B cell (primary cell): ENCODE measurements around the gene AGFG2. TPM values are rescaled to one million over a fixed set of nuclear protein-coding genes. Genes with fewer than 3 reads are reported as not detected.

Experiments used
- ATAC-seq: fragments of 200-7000 bp; cut with Tn5 transposase; one replicate; pipeline ENCODE4 v1.10.0; 2021; ENCODE audit warnings: low read depth, mild to moderate bottlenecking, moderate number of reproducible peaks, moderate library complexity
- CTCF ChIA-PET: fragments of 350-600 bp; sonication (Branson Sonifier 250); formaldehyde crosslinking; loops from one replicate; lab custom pipeline; 2021; ENCODE audit warnings: antibody characterized with exemption, inconsistent platforms; lab: Charles Lee
- POLR2A ChIA-PET: fragments of 350-600 bp; sonication (Branson Sonifier 250); formaldehyde crosslinking; loops from one replicate; lab custom pipeline; 2021; ENCODE audit warnings: antibody characterized with exemption; lab: Charles Lee
- DNase-seq: peaks from one replicate; pipeline ENCODE4 v3.0.0; 2013
- H2AFZ ChIP-seq: 2 replicates; pipeline ENCODE4 v1.6.1; 2012; ENCODE audit warnings: mild to moderate bottlenecking, low read depth, low read length; ENCODE audit not compliant: insufficient read depth, poor library complexity, severe bottlenecking
- H3K27ac ChIP-seq, 2 donors: 1 replicate in 1 of 2; 2 replicates in 1 of 2; pipeline ENCODE4 v1.5.1; 2012 to 2013; ENCODE audit warnings: low read length in 2 of 2, mild to moderate bottlenecking in 2 of 2, moderate library complexity in 1 of 2
- H3K27me3 ChIP-seq, 4 experiments: fragments of 200-600 bp in 1 of 4; sonication (generic) in 1 of 4; replicated peaks in 1 of 4; 1 replicate in 2 of 4; 2 replicates in 2 of 4; pipeline versions ENCODE4 v1.6.1 to v1.7.0; 2013 to 2016; ENCODE audit warnings: low read length in 3 of 4, mild to moderate bottlenecking in 2 of 4, mixed read lengths in 1 of 4, moderate library complexity in 1 of 4; ENCODE audit not compliant: insufficient read depth in 4 of 4, control insufficient read depth in 3 of 4; ENCODE audit errors: control extremely low read depth in 1 of 4
- H3K36me3 ChIP-seq, 2 experiments: replicated peaks in 1 of 2; 1 replicate in 1 of 2; 2 replicates in 1 of 2; pipeline versions ENCODE4 v1.6.1 to v1.7.1; 2013; ENCODE audit warnings: low read length in 1 of 2; ENCODE audit not compliant: insufficient read depth in 2 of 2, control insufficient read depth in 1 of 2; ENCODE audit errors: control extremely low read depth in 1 of 2, extremely low read depth in 1 of 2
- H3K4me1 ChIP-seq, 2 donors: fragments of 200-600 bp in 1 of 2; sonication (generic) in 1 of 2; 1 replicate in 1 of 2; 2 replicates in 1 of 2; pipeline versions ENCODE4 v1.5.1 to v1.6.1; 2013 to 2017; ENCODE audit warnings: low read length in 2 of 2; ENCODE audit not compliant: control insufficient read depth in 2 of 2, insufficient read depth in 2 of 2
- H3K4me2 ChIP-seq: replicated peaks from 2 replicates; pipeline ENCODE3; 2012; ENCODE audit warnings: mild to moderate bottlenecking, low read depth, low read length; ENCODE audit not compliant: poor library complexity, severe bottlenecking
- H3K4me3 ChIP-seq, 5 experiments: fragments of 200-600 bp in 1 of 5; sonication (generic) in 1 of 5; 1 replicate in 3 of 5; 2 replicates in 2 of 5; pipeline versions ENCODE4 v1.5.1 to v1.7.0; 2011 to 2016; ENCODE audit warnings: low read length in 4 of 5, mild to moderate bottlenecking in 4 of 5, low read depth in 2 of 5, control low read depth in 1 of 5, moderate library complexity in 1 of 5; ENCODE audit not compliant: insufficient read depth in 1 of 5; ENCODE audit errors: control extremely low read depth in 1 of 5, extremely low read depth in 1 of 5
- H3K79me2 ChIP-seq: fragments of 200-600 bp; sonication (generic); one replicate; pipeline ENCODE4 v1.6.0; 2016; ENCODE audit warnings: low read length; ENCODE audit not compliant: control insufficient read depth, insufficient read depth
- H3K9ac ChIP-seq: fragments of 200-600 bp; sonication (generic); 2 replicates; pipeline ENCODE4 v1.6.1; 2017; ENCODE audit warnings: mild to moderate bottlenecking, low read length, moderate library complexity
- H3K9me3 ChIP-seq, 3 donors: one replicate each; pipeline versions ENCODE4 v1.6.1 to v1.7.1; 2013; ENCODE audit warnings: low read length in 2 of 3; ENCODE audit not compliant: control insufficient read depth in 2 of 3, insufficient read depth in 1 of 3; ENCODE audit errors: control extremely low read depth in 1 of 3
- H4K20me1 ChIP-seq: 2 replicates; pipeline ENCODE4 v1.6.0; 2012; ENCODE audit warnings: mild to moderate bottlenecking, low read length; ENCODE audit not compliant: insufficient read depth, control insufficient read depth, poor library complexity, severe bottlenecking
- H3K27ac Mint-ChIP-seq: one replicate; pipeline ENCODE4 v1.8.0; 2021; ENCODE audit warnings: mixed read lengths
- H3K27me3 Mint-ChIP-seq: one replicate; pipeline ENCODE4 v1.8.0; 2021; ENCODE audit warnings: mixed read lengths
- H3K4me1 Mint-ChIP-seq: one replicate; pipeline ENCODE4 v1.8.0; 2021; ENCODE audit warnings: mixed read lengths
- H3K4me3 Mint-ChIP-seq: one replicate; pipeline ENCODE4 v1.8.0; 2021; ENCODE audit warnings: mixed read lengths
- H3K9me3 Mint-ChIP-seq: one replicate; pipeline ENCODE4 v1.8.0; 2022; ENCODE audit warnings: mixed read lengths; ENCODE audit not compliant: insufficient read depth
- EZH2 ChIP-seq: IDR thresholded peaks from 2 replicates; pipeline ENCODE4 v1.6.1; 2012; ENCODE audit warnings: borderline replicate concordance, low read depth, mild to moderate bottlenecking, moderate library complexity, low read length; ENCODE audit not compliant: insufficient read depth, poor library complexity, severe bottlenecking
- WGBS: methylation state at CpG from one replicate; pipeline ENCODE4 v1.1.5; 2013; ENCODE audit warnings: missing lambda C conversion rate; ENCODE audit not compliant: insufficient coverage; 5-methylcytosine and 5-hydroxymethylcytosine counted together
- intact Hi-C: fragments of 100-400 bp; cut with micrococcal nuclease; formaldehyde crosslinking; loops from one replicate; pipeline ENCODE4 v1.10.0; 2022
- polyA plus RNA-seq: library from polyadenylated mRNA; depleted of rRNA; stranded (reverse); fragments of >200 nt; gene quantifications from 2 replicates; pipeline ENCODE4 v1.2.3, GENCODE V29; 2012
- total RNA-seq, 2 donors: library from RNA; stranded (reverse); fragments of 120-200 nt in 1 of 2; gene quantifications; 1 replicate in 1 of 2; 2 replicates in 1 of 2; pipeline versions ENCODE4 v1.2.3 to v1.2.4, GENCODE V29; 2013 to 2022
- TF ChIP-seq, protein P1 (sequence below): fragments of 200-600 bp; IDR thresholded peaks from one replicate; pipeline ENCODE4 v1.8.0; 2022; ENCODE audit warnings: antibody characterized with exemption, mild to moderate bottlenecking

The AGFG2 gene
- total and polyA plus RNA-seq, 2 donors (not counting 1 experiment from before 2014, with no cell fraction given), result 11.0 TPM

DNA sequence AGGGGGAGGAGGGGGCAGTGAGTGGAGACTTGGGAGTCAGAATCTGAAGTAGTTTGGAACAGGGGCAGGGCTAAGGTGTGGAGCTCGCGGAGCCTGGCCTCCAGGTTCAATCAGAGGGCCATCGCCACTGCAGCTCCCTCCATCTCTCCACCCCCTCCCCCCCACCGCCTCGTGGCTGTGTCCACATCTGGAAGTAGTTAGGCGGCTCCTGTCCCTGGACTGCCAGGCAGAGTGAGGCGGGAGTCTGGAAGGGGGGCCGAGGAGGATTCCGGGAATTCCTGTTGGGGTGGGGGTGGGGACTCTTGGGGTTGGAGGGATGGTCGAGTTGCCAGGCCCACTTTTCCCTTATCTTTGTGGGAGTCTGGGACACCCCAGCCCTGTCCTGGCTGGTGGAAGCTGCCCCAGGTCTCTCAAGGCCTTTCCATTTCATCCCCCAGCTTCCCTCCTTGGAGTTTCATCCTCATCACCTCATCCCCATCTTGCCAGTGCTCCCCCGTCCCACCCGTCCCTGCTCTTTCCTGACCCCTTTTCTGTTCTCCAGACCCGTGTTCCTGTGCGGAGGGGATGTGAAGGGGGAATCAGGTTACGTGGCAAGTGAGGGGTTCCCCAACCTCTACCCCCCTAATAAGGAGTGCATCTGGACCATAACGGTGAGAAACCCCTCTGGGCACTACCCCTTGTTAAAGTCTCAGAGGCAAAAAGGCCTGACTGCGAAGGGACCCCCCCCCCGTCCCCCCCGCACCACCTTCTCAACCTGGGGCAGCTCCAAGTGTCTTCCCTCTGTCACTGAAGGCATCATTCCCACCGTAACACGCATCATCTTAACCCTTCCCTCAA, 64.1 kb downstream of the AGFG2 start:
- Histone ChIP-seq H3K79me2 (no peaks in the 10 kb centered on the region), H3K4me3 (no peak overlapping the region), H3K27ac (no peak overlapping the region), H4K20me1 (no peaks in the 10 kb centered on the region), H3K36me3 (no peaks in the 10 kb centered on the region), H3K9ac (peak overlapping the region; percentile 80), H3K4me2 (peak overlapping the region; percentile 99), H3K4me1 (peaks cover 15 to 25% of the 10 kb centered on the region in 2 donors), H3K27me3 (no peaks in the 10 kb centered on the region), H3K9me3 (no peaks in the 10 kb centered on the region), H2AFZ (peak overlapping the region; percentile 95)
- Mint-ChIP-seq H3K4me1 (peaks cover 12% of the 10 kb centered on the region), H3K9me3 (no peaks in the 10 kb centered on the region), H3K4me3 (peak overlapping the region; percentile 88), H3K27me3 (no peaks in the 10 kb centered on the region), H3K27ac (no peak overlapping the region)
- DNase-seq, result no peak
- ChIA-PET POLR2A (interaction anchor here (0.6 to 1.6 kb wide), 8 partner anchors 9 to 169 kb away, joined by 3 to 9 read pairs (median 4); partner anchors contain the start of genes FBXO24, LRCH4, MOSPD3 and POP7), CTCF (interaction anchor here (0.6 to 2.5 kb wide), 11 partner anchors 9 to 123 kb away, joined by 3 to 11 read pairs (median 3); partner anchors contain the start of genes FBXO24, LRCH4 and MOSPD3)
- intact Hi-C loops, result no loop called here
- ATAC-seq, result no peak
- WGBS, result 87% methylated on average over 10 of the region's 21 CpGs
- TF ChIP-seq, protein P1, sequence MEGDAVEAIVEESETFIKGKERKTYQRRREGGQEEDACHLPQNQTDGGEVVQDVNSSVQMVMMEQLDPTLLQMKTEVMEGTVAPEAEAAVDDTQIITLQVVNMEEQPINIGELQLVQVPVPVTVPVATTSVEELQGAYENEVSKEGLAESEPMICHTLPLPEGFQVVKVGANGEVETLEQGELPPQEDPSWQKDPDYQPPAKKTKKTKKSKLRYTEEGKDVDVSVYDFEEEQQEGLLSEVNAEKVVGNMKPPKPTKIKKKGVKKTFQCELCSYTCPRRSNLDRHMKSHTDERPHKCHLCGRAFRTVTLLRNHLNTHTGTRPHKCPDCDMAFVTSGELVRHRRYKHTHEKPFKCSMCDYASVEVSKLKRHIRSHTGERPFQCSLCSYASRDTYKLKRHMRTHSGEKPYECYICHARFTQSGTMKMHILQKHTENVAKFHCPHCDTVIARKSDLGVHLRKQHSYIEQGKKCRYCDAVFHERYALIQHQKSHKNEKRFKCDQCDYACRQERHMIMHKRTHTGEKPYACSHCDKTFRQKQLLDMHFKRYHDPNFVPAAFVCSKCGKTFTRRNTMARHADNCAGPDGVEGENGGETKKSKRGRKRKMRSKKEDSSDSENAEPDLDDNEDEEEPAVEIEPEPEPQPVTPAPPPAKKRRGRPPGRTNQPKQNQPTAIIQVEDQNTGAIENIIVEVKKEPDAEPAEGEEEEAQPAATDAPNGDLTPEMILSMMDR, result no peak
- TF ChIP-seq EZH2, result no peak

DNA sequence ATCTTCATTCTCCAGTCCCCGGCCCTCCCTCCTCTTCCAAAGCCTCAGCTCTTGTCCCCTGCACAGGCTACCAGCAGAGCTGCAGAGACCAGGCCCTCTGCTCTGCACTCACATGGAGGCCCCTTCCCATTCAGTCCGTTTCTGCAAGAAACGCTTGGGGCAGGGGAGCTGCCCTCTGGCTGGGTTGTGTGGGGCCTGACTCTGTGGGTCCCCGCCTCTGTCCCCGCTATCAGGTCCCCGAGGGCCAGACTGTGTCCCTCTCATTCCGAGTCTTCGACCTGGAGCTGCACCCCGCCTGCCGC, 64.7 kb downstream of the AGFG2 start:
- H3K27me3 ChIP-seq, result no peaks in the 10 kb centered on the region
- H3K4me2 ChIP-seq, result peak overlapping the region; percentile 99
- ATAC-seq, result no peak
- Mint-ChIP-seq H3K27ac (peak overlapping the region; percentile 80), H3K4me1 (peaks cover 12% of the 10 kb centered on the region), H3K4me3 (peak overlapping the region; percentile 88), H3K9me3 (no peaks in the 10 kb centered on the region), H3K27me3 (no peaks in the 10 kb centered on the region)
- no peaks in the 10 kb centered on the region for H4K20me1 ChIP-seq
- H3K36me3 ChIP-seq, result no peaks in the 10 kb centered on the region
- no peak for DNase-seq
- TF ChIP-seq, protein P1, result no peak
- TF ChIP-seq EZH2, result no peak
- peaks cover 15 to 25% of the 10 kb centered on the region in 2 donors for H3K4me1 ChIP-seq
- POLR2A ChIA-PET, result interaction anchor here (0.6 to 1.6 kb wide), 6 partner anchors 9 to 102 kb away, joined by 3 to 9 read pairs (median 4); partner anchors contain the start of genes FBXO24, LRCH4, MOSPD3 and POP7
- WGBS, result 41% methylated on average over 10 of the region's 10 CpGs
- no peaks in the 10 kb centered on the region for H3K79me2 ChIP-seq
- CTCF ChIA-PET, result interaction anchor here (0.8 to 2.5 kb wide), 10 partner anchors 9 to 122 kb away, joined by 3 to 11 read pairs (median 3); partner anchors contain the start of genes FBXO24, LRCH4 and MOSPD3
- H3K4me3 ChIP-seq, result peak overlapping the region in 4 of 5 experiments; percentile 74 to 85 (median 78)
- intact Hi-C loops, result loop anchor here (1.0 to 2.0 kb wide), 9 partner anchors 9 to 102 kb away; partner anchors contain the start of genes AGFG2, FBXO24, GNB2 and LRCH4
- H2AFZ ChIP-seq, result peak overlapping the region; percentile 95
- no peaks in the 10 kb centered on the region for H3K9me3 ChIP-seq
- peak overlapping the region; percentile 80 for H3K9ac ChIP-seq
- peak overlapping the region in 1 of 2 donors; percentile 43 for H3K27ac ChIP-seq
